ENCODE data around the gene ARHGAP26. TPM values are rescaled to one million over a fixed set of nuclear protein-coding genes. Genes with fewer than 3 reads are reported as not detected.
A peak's percentile ranks its signal among the peaks of the same experiment; 100 is the strongest.
"Not testable (repeated sequence)": the region's sequence is repeated elsewhere in the genome, so short reads cannot be mapped to it uniquely, and the experiment has no call there.

Gene ARHGAP26
- total and polyA plus RNA-seq, 2 donors (not counting 1 experiment from before 2014, with no cell fraction given) = 4.1 to 6.8 TPM

DNA sequence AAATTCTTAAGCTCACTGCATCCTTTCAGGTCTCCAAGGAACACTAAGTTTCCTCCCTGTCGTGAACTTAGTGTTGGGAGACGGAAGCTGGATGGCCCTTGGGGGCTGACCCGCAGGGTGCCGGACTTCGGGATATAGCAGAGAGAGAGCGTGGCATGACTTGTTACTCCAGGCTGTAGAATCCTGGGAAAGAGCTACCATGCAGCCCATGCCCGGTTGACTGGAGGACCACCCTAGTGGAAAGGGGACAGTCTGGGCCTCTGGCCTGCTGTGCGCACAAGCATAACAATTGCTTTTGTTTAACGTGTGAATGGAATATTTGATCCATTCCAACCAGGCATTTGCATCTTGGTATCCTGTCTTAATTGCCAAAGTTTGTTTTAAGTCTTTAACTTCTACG, 319.9 kb downstream of the ARHGAP26 start:
- not testable (repeated sequence) for H3K36me3 ChIP-seq (ENCODE audit: control insufficient read depth, insufficient read depth, low read length); H4K20me1 ChIP-seq (ENCODE audit: control insufficient read depth, extremely low read depth, insufficient read depth, low read length); H3K4me3 ChIP-seq (replicated peaks in 1 of 4; ENCODE audit: control extremely low read depth in 1 of 4, insufficient read depth in 1 of 4, low read depth in 3 of 4, low read length in 4 of 4); H3K4me2 ChIP-seq (ENCODE audit: extremely low read depth, insufficient read depth, low read length); H3K27ac ChIP-seq (ENCODE audit: insufficient read depth, low read length); DNase-seq (ENCODE audit: low read depth in 2 of 2); H3K9me3 ChIP-seq (ENCODE audit: control insufficient read depth, insufficient read depth, low read depth, low read length); H2AFZ ChIP-seq (ENCODE audit: low read length); H3K4me1 ChIP-seq (ENCODE audit: control insufficient read depth, extremely low read depth, insufficient read depth, low read length); H3K9ac ChIP-seq (ENCODE audit: insufficient read depth, low read length); H3K27me3 ChIP-seq (ENCODE audit: control insufficient read depth, insufficient read depth, low read length); H3K79me2 ChIP-seq (ENCODE audit: control insufficient read depth, insufficient read depth, low read length)

DNA sequence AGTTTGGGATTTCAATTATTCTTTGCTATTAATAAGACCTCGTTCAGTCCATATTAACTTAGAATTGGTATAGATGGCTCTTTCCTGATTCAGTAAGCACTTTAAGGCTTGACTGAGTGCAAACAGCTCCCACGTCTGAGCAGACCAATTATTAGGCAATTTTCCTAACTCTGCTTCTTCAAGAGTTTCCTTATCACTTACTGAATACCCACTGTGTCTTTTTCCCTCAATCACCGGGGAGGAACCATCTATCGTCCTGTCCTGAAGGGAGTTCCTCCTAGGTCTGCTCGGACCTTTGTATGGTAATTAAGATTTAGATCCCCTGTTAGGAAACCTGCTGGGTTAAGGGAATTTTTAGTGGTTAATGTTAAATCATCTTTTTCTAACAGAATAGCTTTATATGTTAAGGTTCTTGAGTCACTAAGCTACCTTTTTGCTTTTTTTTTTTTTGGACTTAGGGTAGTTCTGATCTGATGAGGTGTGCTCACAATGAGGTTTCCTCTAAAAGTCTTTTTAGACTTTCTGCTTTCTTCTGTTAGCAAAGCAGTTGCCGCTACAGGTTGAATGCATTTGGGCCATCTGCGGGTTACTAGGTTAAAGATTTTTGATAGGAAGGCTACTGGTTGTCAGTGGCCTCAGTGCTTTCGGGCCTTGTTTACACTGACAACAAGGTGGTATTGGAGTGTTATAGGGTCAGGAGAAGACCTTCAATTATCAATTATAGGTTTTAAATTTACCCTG, 322.7 kb downstream of the ARHGAP26 start:
- H3K27me3 ChIP-seq (ENCODE audit: control insufficient read depth, insufficient read depth, low read length); H4K20me1 ChIP-seq (ENCODE audit: control insufficient read depth, extremely low read depth, insufficient read depth, low read length); H3K9me3 ChIP-seq (ENCODE audit: control insufficient read depth, insufficient read depth, low read depth, low read length); H3K9ac ChIP-seq (ENCODE audit: insufficient read depth, low read length); H3K79me2 ChIP-seq (ENCODE audit: control insufficient read depth, insufficient read depth, low read length); H3K27ac ChIP-seq (ENCODE audit: insufficient read depth, low read length); H3K36me3 ChIP-seq (ENCODE audit: control insufficient read depth, insufficient read depth, low read length); H3K4me1 ChIP-seq (ENCODE audit: control insufficient read depth, extremely low read depth, insufficient read depth, low read length); DNase-seq (ENCODE audit: low read depth in 2 of 2); H3K4me3 ChIP-seq (replicated peaks in 1 of 4; ENCODE audit: control extremely low read depth in 1 of 4, insufficient read depth in 1 of 4, low read depth in 3 of 4, low read length in 4 of 4); H2AFZ ChIP-seq (ENCODE audit: low read length); H3K4me2 ChIP-seq (ENCODE audit: extremely low read depth, insufficient read depth, low read length): not testable (repeated sequence)

DNA sequence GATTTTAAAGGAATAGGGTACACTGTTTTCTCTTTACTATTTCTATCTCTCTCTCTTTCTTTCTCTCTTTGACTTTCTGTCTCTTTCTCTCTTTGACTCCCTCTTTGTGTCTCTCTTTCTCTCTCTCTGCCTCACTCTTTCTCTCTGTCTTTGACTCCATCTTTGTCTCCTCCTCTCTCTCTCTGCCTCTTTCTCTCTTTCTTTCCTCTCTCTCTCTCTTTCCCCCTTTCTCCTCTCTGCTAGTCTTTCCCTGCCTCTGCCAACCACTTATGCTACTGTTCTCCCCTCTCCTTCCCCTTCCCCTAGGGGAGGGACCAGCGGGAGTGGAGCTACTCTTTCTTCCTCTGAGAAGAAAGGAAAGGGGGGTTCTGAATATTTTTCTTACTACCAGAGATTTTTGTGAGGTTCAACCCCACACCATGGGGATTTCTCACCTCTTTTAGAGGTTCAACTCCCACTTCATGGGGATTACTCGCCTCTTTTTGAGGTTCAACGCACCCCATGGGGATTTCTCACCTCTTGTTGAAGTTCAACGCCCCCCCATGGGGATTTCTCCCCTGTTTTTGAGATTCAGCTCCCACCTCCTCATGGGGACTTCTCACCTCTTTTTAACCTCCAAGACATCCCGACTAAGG, 323.4 kb downstream of the ARHGAP26 start:
- Histone ChIP-seq H3K79me2 (ENCODE audit: control insufficient read depth, insufficient read depth, low read length) (no peaks in the 10 kb centered on the region), H3K4me1 (ENCODE audit: control insufficient read depth, extremely low read depth, insufficient read depth, low read length) (no peaks in the 10 kb centered on the region), H3K27ac (ENCODE audit: insufficient read depth, low read length) (no peak overlapping the region), H3K4me2 (ENCODE audit: extremely low read depth, insufficient read depth, low read length) (peak overlapping the region; percentile 34), H4K20me1 (ENCODE audit: control insufficient read depth, extremely low read depth, insufficient read depth, low read length) (no peaks in the 10 kb centered on the region), H3K36me3 (ENCODE audit: control insufficient read depth, insufficient read depth, low read length) (no peaks in the 10 kb centered on the region), H3K9me3 (ENCODE audit: control insufficient read depth, insufficient read depth, low read depth, low read length) (no peaks in the 10 kb centered on the region), H3K27me3 (ENCODE audit: control insufficient read depth, insufficient read depth, low read length) (no peaks in the 10 kb centered on the region), H3K9ac (ENCODE audit: insufficient read depth, low read length) (no peak overlapping the region), H2AFZ (ENCODE audit: low read length) (no peak overlapping the region), H3K4me3 (replicated peaks in 1 of 4; ENCODE audit: control extremely low read depth in 1 of 4, insufficient read depth in 1 of 4, low read depth in 3 of 4, low read length in 4 of 4) (peak overlapping the region in 3 of 4 experiments; percentile 1 to 53 (median 2))
- TF ChIP-seq CTCF (conservative IDR thresholded peaks at IDR 0.05 in 1 of 2, IDR thresholded peaks at IDR 0.05 in 1 of 2; ENCODE audit: low read depth in 1 of 2, low read length in 2 of 2) = no peak
- DNase-seq (ENCODE audit: low read depth in 2 of 2) = no peak

- Histone ChIP-seq H3K36me3 (ENCODE audit: control insufficient read depth, insufficient read depth, low read length) (no peaks in the 10 kb centered on the region), H3K9me3 (ENCODE audit: control insufficient read depth, insufficient read depth, low read depth, low read length) (no peaks in the 10 kb centered on the region), H2AFZ (ENCODE audit: low read length) (peak overlapping the region; percentile 30), H3K27me3 (ENCODE audit: control insufficient read depth, insufficient read depth, low read length) (no peaks in the 10 kb centered on the region), H4K20me1 (ENCODE audit: control insufficient read depth, extremely low read depth, insufficient read depth, low read length) (no peaks in the 10 kb centered on the region), H3K4me2 (ENCODE audit: extremely low read depth, insufficient read depth, low read length) (peak overlapping the region; percentile 34), H3K27ac (ENCODE audit: insufficient read depth, low read length) (no peak overlapping the region), H3K4me1 (ENCODE audit: control insufficient read depth, extremely low read depth, insufficient read depth, low read length) (no peaks in the 10 kb centered on the region), H3K4me3 (replicated peaks in 1 of 4; ENCODE audit: control extremely low read depth in 1 of 4, insufficient read depth in 1 of 4, low read depth in 3 of 4, low read length in 4 of 4) (peak overlapping the region in 3 of 4 experiments; percentile 1 to 53 (median 2)), H3K79me2 (ENCODE audit: control insufficient read depth, insufficient read depth, low read length) (no peaks in the 10 kb centered on the region), H3K9ac (ENCODE audit: insufficient read depth, low read length) (no peak overlapping the region)
- DNase-seq (ENCODE audit: low read depth in 2 of 2) = peak; percentile 20 to 72
- TF ChIP-seq CTCF (conservative IDR thresholded peaks at IDR 0.05 in 1 of 2, IDR thresholded peaks at IDR 0.05 in 1 of 2; ENCODE audit: low read depth in 1 of 2, low read length in 2 of 2) = no peak
- no peak for TF ChIP-seq EZH2 (IDR thresholded peaks at IDR 0.05; ENCODE audit: low read length, missing control alignments)
These were observed 323.9 kb downstream of the ARHGAP26 start for GRCh38 chr5:143094087-143094521.

GRCh38 chr5:143094608-143095007, 324.4 kb downstream of the ARHGAP26 start:
- H3K27me3 ChIP-seq (ENCODE audit: control insufficient read depth, insufficient read depth, low read length); DNase-seq (ENCODE audit: low read depth in 2 of 2); H3K36me3 ChIP-seq (ENCODE audit: control insufficient read depth, insufficient read depth, low read length); H3K4me1 ChIP-seq (ENCODE audit: control insufficient read depth, extremely low read depth, insufficient read depth, low read length); H3K79me2 ChIP-seq (ENCODE audit: control insufficient read depth, insufficient read depth, low read length); H2AFZ ChIP-seq (ENCODE audit: low read length); H3K27ac ChIP-seq (ENCODE audit: insufficient read depth, low read length); H3K4me2 ChIP-seq (ENCODE audit: extremely low read depth, insufficient read depth, low read length); H3K9me3 ChIP-seq (ENCODE audit: control insufficient read depth, insufficient read depth, low read depth, low read length); H3K9ac ChIP-seq (ENCODE audit: insufficient read depth, low read length); H4K20me1 ChIP-seq (ENCODE audit: control insufficient read depth, extremely low read depth, insufficient read depth, low read length): not testable (repeated sequence)
- H3K4me3 ChIP-seq (replicated peaks in 1 of 4; ENCODE audit: control extremely low read depth in 1 of 4, insufficient read depth in 1 of 4, low read depth in 3 of 4, low read length in 4 of 4) = peak overlapping the region in 1 of 4 experiments; percentile 53
